BE2C (cell line): ENCODE results near the gene TOP2B.

Experiments used
- DNase-seq: peaks from one replicate; pipeline ENCODE4 v3.0.0-alpha.2; 2020
- H3K27me3 ChIP-seq: fragments of 250-450 bp; sonication (Bioruptor Pico); 2 replicates; pipeline ENCODE4 v1.5.1; 2020; ENCODE audit warnings: mild to moderate bottlenecking
- H3K36me3 ChIP-seq: fragments of 250-450 bp; sonication (Bioruptor Pico); 2 replicates; pipeline ENCODE4 v1.5.1; 2020; ENCODE audit warnings: mild to moderate bottlenecking
- H3K4me1 ChIP-seq: fragments of 250-450 bp; sonication (Bioruptor Pico); 2 replicates; pipeline ENCODE4 v1.5.1; 2020
- H3K4me3 ChIP-seq: 2 replicates; pipeline ENCODE4 v1.5.1; 2011; ENCODE audit warnings: low read depth, low read length
- H3K9me3 ChIP-seq: fragments of 250-450 bp; sonication (Bioruptor Pico); 2 replicates; pipeline ENCODE4 v1.5.1; 2020
- TF ChIP-seq, protein P1 (sequence below): IDR thresholded peaks from 2 replicates; pipeline ENCODE4 v1.5.1; 2012; ENCODE audit warnings: mild to moderate bottlenecking, low read depth, low read length

TOP2B gene

DNA sequence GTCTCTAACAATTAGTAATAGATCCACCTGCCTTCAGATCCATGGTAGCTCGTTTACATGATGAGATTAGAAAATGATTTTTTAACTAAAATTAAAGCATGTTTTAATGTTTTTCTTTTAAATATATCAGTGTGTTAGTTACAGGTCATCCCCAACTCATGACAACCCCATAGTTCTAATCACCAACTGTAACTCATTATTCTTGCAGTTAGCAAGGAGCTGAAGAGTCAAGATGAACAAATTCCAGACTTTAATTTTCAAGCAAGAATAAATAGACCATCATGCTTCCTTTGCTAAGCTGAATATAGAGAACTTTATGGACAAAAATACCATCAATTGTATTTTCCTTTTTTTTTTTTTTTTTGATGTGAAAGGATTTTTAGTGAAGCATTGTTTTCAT is 101.1 kb downstream of the TOP2B start:
- TF ChIP-seq, protein P1, sequence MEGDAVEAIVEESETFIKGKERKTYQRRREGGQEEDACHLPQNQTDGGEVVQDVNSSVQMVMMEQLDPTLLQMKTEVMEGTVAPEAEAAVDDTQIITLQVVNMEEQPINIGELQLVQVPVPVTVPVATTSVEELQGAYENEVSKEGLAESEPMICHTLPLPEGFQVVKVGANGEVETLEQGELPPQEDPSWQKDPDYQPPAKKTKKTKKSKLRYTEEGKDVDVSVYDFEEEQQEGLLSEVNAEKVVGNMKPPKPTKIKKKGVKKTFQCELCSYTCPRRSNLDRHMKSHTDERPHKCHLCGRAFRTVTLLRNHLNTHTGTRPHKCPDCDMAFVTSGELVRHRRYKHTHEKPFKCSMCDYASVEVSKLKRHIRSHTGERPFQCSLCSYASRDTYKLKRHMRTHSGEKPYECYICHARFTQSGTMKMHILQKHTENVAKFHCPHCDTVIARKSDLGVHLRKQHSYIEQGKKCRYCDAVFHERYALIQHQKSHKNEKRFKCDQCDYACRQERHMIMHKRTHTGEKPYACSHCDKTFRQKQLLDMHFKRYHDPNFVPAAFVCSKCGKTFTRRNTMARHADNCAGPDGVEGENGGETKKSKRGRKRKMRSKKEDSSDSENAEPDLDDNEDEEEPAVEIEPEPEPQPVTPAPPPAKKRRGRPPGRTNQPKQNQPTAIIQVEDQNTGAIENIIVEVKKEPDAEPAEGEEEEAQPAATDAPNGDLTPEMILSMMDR, result no peak
- H3K4me3 ChIP-seq, result no peak overlapping the region
- H3K27me3 ChIP-seq, result no peaks in the 10 kb centered on the region
- no peak for DNase-seq
- no peaks in the 10 kb centered on the region for H3K4me1 ChIP-seq
- no peaks in the 10 kb centered on the region for H3K9me3 ChIP-seq
- no peaks in the 10 kb centered on the region for H3K36me3 ChIP-seq

- Histone ChIP-seq H3K27me3 (no peaks in the 10 kb centered on the region), H3K4me1 (no peaks in the 10 kb centered on the region), H3K9me3 (no peaks in the 10 kb centered on the region), H3K4me3 (no peak overlapping the region), H3K36me3 (no peaks in the 10 kb centered on the region)
- TF ChIP-seq, protein P1, result no peak
- no peak for DNase-seq
Measured at GRCh38 chr3:25558796-25559195, 105.9 kb downstream of the TOP2B start.

- Histone ChIP-seq H3K4me3 (no peak overlapping the region), H3K36me3 (no peaks in the 10 kb centered on the region), H3K27me3 (no peaks in the 10 kb centered on the region), H3K4me1 (no peaks in the 10 kb centered on the region), H3K9me3 (no peaks in the 10 kb centered on the region)
- TF ChIP-seq, protein P1, result no peak
- no peak for DNase-seq
Measured at GRCh38 chr3:25558121-25558520, 106.6 kb downstream of the TOP2B start.

DNA sequence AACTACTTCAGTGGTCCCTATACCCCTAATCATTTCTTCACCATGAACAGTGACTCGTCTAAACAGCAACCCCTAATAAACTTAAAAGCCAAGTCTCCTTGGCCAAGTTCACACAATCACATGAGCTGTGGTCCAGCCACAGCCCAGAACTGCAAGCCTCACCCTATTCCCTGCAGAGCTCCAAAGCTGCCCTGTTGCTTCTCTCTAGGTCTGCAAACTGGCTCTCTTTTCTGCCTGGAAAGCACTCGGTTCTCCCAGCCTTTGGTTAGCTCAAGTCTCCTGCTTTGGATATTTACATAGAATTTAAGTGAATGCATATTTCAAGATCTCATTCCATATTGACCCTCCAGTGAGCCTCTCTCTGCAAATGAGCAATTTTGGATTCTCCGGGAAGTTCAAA is 107.0 kb downstream of the TOP2B start:
- TF ChIP-seq, protein P1, result no peak
- DNase-seq, result no peak
- Histone ChIP-seq H3K4me1 (no peaks in the 10 kb centered on the region), H3K9me3 (no peaks in the 10 kb centered on the region), H3K4me3 (no peak overlapping the region), H3K27me3 (no peaks in the 10 kb centered on the region), H3K36me3 (no peaks in the 10 kb centered on the region)

DNA sequence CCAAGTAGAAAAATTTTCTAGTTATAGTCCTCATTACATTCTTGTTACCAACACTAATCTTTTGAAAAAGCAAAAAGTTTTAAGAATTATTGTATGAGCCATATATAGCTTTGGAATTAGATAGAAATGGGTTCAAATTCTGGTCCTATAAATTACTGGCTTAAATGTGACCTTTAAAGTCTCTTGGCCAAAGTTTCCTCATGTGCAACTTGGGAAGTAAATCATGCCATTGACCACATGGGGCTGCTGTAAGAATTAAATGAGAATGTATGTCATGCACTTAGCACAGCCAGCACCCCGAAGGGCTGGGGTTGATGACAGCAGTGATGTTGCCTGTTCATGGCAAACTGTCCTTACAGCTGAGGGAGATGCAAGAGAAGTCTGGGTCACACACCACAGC is 108.3 kb downstream of the TOP2B start:
- H3K36me3 ChIP-seq, result no peaks in the 10 kb centered on the region
- no peaks in the 10 kb centered on the region for H3K9me3 ChIP-seq
- H3K4me1 ChIP-seq, result no peaks in the 10 kb centered on the region
- no peak overlapping the region for H3K4me3 ChIP-seq
- no peaks in the 10 kb centered on the region for H3K27me3 ChIP-seq
- TF ChIP-seq, protein P1, result no peak
- no peak for DNase-seq

- DNase-seq, result no peak
- H3K4me3 ChIP-seq, result no peak overlapping the region
- no peaks in the 10 kb centered on the region for H3K4me1 ChIP-seq
- TF ChIP-seq, protein P1, result no peak
- no peaks in the 10 kb centered on the region for H3K27me3 ChIP-seq
- H3K9me3 ChIP-seq, result no peaks in the 10 kb centered on the region
- H3K36me3 ChIP-seq, result no peaks in the 10 kb centered on the region
Measured at GRCh38 chr3:25555695-25556437, 108.8 kb downstream of the TOP2B start.
